HEK293T (cell line): Measurements from ENCODE around the gene ADTRP.

Experiments
- CTCF ChIA-PET: fragments of 350-600 bp; formaldehyde crosslinking; extraction: SDS; loops from one replicate; lab custom pipeline; 2021; ENCODE audit warnings: antibody characterized with exemption, inconsistent platforms; lab: Yijun Ruan, JAX
- POLR2A ChIA-PET: fragments of 350-600 bp; formaldehyde crosslinking; extraction: SDS; loops from one replicate; lab custom pipeline; 2020; ENCODE audit warnings: antibody characterized with exemption, inconsistent platforms; lab: Yijun Ruan, JAX
- DNase-seq: peaks from one replicate; pipeline ENCODE4 v3.0.0; 2012; ENCODE audit warnings: mixed read lengths; ENCODE audit errors: extremely low spot score
- ARNT ChIP-seq: fragments of 450-650 bp; IDR thresholded peaks from 2 replicates; pipeline ENCODE4 v1.6.1; 2017; ENCODE audit warnings: mild to moderate bottlenecking
- BHLHE40 ChIP-seq: fragments of 450-650 bp; IDR thresholded peaks from 2 replicates; pipeline ENCODE4 v1.6.1; 2016; ENCODE audit warnings: mild to moderate bottlenecking, moderate library complexity, borderline replicate concordance
- CTBP1 ChIP-seq: fragments of 450-650 bp; IDR thresholded peaks from 2 replicates; pipeline ENCODE4 v1.6.1; 2016; ENCODE audit warnings: borderline replicate concordance
- ELF4 ChIP-seq: fragments of 450-650 bp; IDR thresholded peaks from 2 replicates; pipeline ENCODE4 v1.6.1; 2017; ENCODE audit warnings: antibody characterized with exemption
- FOXA1 ChIP-seq: fragments of 450-650 bp; IDR thresholded peaks from 2 replicates; pipeline ENCODE4 v1.6.1; 2016; ENCODE audit warnings: mild to moderate bottlenecking
- FOXK2 ChIP-seq: fragments of 450-650 bp; IDR thresholded peaks from 2 replicates; pipeline ENCODE4 v1.6.1; 2016; ENCODE audit warnings: mild to moderate bottlenecking
- FOXM1 ChIP-seq: fragments of 450-650 bp; IDR thresholded peaks from 2 replicates; pipeline ENCODE4 v1.6.1; 2017; ENCODE audit warnings: mild to moderate bottlenecking, borderline replicate concordance
- HDGF ChIP-seq: fragments of 450-650 bp; IDR thresholded peaks from 2 replicates; pipeline ENCODE4 v1.6.1; 2017; ENCODE audit warnings: antibody characterized with exemption, borderline replicate concordance
- L3MBTL2 ChIP-seq: fragments of 450-650 bp; conservative IDR thresholded peaks from 2 replicates; pipeline ENCODE4 v1.6.1; 2016; ENCODE audit warnings: mild to moderate bottlenecking
- LEF1 ChIP-seq: fragments of 450-650 bp; IDR thresholded peaks from 2 replicates; pipeline ENCODE4 v1.6.1; 2017; ENCODE audit warnings: mild to moderate bottlenecking, borderline replicate concordance
- NFRKB ChIP-seq: fragments of 450-650 bp; IDR thresholded peaks from 2 replicates; pipeline ENCODE4 v1.6.1; 2016; ENCODE audit warnings: mild to moderate bottlenecking, moderate library complexity
- SP1 ChIP-seq: fragments of 450-650 bp; IDR thresholded peaks from 2 replicates; pipeline ENCODE4 v1.6.1; 2017
- SUZ12 ChIP-seq: fragments of 450-650 bp; IDR thresholded peaks from 2 replicates; pipeline ENCODE4 v1.6.1; 2016; ENCODE audit warnings: mild to moderate bottlenecking
- TARDBP ChIP-seq: fragments of 450-650 bp; IDR thresholded peaks from 2 replicates; pipeline ENCODE4 v1.6.1; 2016
- ZNF384 ChIP-seq: fragments of 450-650 bp; IDR thresholded peaks from 2 replicates; pipeline ENCODE4 v1.6.1; 2016
- TF ChIP-seq, protein P1 (sequence below): fragments of 450-650 bp; IDR thresholded peaks from 2 replicates; pipeline ENCODE4 v1.6.1; 2016

Gene ADTRP, protein sequence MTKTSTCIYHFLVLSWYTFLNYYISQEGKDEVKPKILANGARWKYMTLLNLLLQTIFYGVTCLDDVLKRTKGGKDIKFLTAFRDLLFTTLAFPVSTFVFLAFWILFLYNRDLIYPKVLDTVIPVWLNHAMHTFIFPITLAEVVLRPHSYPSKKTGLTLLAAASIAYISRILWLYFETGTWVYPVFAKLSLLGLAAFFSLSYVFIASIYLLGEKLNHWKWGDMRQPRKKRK

GRCh38 chr6:11778648-11779328, at the start of gene ADTRP:
Gene ADTRP (minus strand): TSS chr6:11778803. CDS start chr6:11778759, 44 bp downstream.
- CTCF ChIA-PET: no interaction called here
- DNase-seq: no peak
- POLR2A ChIA-PET: interaction anchor here (1.3 kb wide), 1 partner anchor 8 kb away, joined by 3 read pairs; no protein-coding TSS in a partner anchor
- TF ChIP-seq ARNT (no peak), ZNF384 (no peak)

DNA sequence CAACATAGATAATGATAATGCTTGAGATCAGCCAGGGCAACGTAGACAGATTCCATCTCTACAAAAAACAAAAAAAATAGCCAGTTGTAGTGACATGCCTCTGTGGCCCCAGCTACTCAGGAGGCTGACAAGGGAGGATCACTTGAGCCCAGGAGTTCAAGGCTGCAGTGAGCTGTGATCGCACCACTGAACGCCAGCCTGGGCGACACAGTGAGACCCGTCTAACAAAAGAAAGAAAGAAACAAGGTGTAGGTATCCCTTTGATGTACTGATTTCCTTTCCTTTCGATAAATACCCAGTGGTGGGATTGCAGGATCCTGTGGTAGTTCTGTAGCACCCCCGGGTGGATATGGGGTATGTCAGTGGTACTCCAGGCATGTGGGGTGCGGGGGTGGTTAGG, 48.2 kb upstream of the ADTRP start:
- ChIA-PET CTCF (no interaction called here), POLR2A (no interaction called here)
- no peak for TF ChIP-seq CTBP1
- TF ChIP-seq ELF4: no peak
- TF ChIP-seq, protein P1, sequence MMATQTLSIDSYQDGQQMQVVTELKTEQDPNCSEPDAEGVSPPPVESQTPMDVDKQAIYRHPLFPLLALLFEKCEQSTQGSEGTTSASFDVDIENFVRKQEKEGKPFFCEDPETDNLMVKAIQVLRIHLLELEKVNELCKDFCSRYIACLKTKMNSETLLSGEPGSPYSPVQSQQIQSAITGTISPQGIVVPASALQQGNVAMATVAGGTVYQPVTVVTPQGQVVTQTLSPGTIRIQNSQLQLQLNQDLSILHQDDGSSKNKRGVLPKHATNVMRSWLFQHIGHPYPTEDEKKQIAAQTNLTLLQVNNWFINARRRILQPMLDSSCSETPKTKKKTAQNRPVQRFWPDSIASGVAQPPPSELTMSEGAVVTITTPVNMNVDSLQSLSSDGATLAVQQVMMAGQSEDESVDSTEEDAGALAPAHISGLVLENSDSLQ: no peak

GRCh38 chr6:11824986-11825385, 46.4 kb upstream of the ADTRP start:
- TF ChIP-seq HDGF: no peak
- TF ChIP-seq, protein P1: no peak
- no peak for TF ChIP-seq FOXK2
- no peak for TF ChIP-seq SUZ12
- TF ChIP-seq CTBP1: no peak
- TF ChIP-seq LEF1: no peak
- no peak for TF ChIP-seq NFRKB
- TF ChIP-seq FOXA1: no peak
- TF ChIP-seq BHLHE40: no peak
- no peak for TF ChIP-seq TARDBP
- no peak for TF ChIP-seq L3MBTL2
- TF ChIP-seq ELF4: no peak
- no peak for TF ChIP-seq SP1
- no peak for TF ChIP-seq FOXM1
- TF ChIP-seq ARNT: no peak
- no peak for TF ChIP-seq ZNF384
- CTCF ChIA-PET: no interaction called here
- no peak for DNase-seq
- POLR2A ChIA-PET: no interaction called here

More for the DNA sequence above, 48.2 kb upstream of the ADTRP start:
- no peak for DNase-seq

GRCh38 chr6:11822346-11822745, 43.7 kb upstream of the ADTRP start:
- CTCF ChIA-PET: no interaction called here

GRCh38 chr6:11821781-11822180, 43.2 kb upstream of the ADTRP start:
- POLR2A ChIA-PET: no interaction called here
- CTCF ChIA-PET: no interaction called here
- TF ChIP-seq NFRKB: no peak
- TF ChIP-seq HDGF: no peak
- no peak for TF ChIP-seq FOXK2
- TF ChIP-seq, protein P1: no peak

More at GRCh38 chr6:11822346-11822745, 43.7 kb upstream of the ADTRP start:
- POLR2A ChIA-PET: no interaction called here
- no peak for DNase-seq
- no peak for TF ChIP-seq ARNT
- no peak for TF ChIP-seq NFRKB
- no peak for TF ChIP-seq L3MBTL2
- TF ChIP-seq SUZ12: no peak
- TF ChIP-seq FOXK2: no peak
- TF ChIP-seq TARDBP: no peak
- TF ChIP-seq, protein P1: no peak
- TF ChIP-seq FOXA1: no peak

GRCh38 chr6:11820821-11821220, 42.2 kb upstream of the ADTRP start:
- TF ChIP-seq FOXA1 (no peak), CTBP1 (no peak), TARDBP (no peak), ELF4 (no peak), FOXK2 (no peak), SP1 (no peak), ZNF384 (no peak)
- TF ChIP-seq, protein P1: no peak
- POLR2A ChIA-PET: no interaction called here
- CTCF ChIA-PET: no interaction called here

More at GRCh38 chr6:11821781-11822180, 43.2 kb upstream of the ADTRP start:
- no peak for DNase-seq

More at GRCh38 chr6:11820821-11821220, 42.2 kb upstream of the ADTRP start:
- DNase-seq: no peak
